Measurements from ENCODE around the gene GSTCD.

GRCh38 chr4:105786748-105787147, 78.2 kb downstream of the GSTCD start:
- TF ChIP-seq CTCF (IDR thresholded peaks at IDR 0.05): no peak
- no peak for TF ChIP-seq POLR2AphosphoS5 (IDR thresholded peaks at IDR 0.05)
- TF ChIP-seq POLR2A (IDR thresholded peaks at IDR 0.05): no peak
- no peak for TF ChIP-seq EP300 (IDR thresholded peaks at IDR 0.05)
